Ovary (tissue), 9 donors: ENCODE data around the gene CCNC. TPM values are rescaled to one million over a fixed set of nuclear protein-coding genes. Genes with fewer than 3 reads are reported as not detected.

Experiments used
- DNase-seq, 5 donors: peaks; one replicate each; pipeline ENCODE4 v3.0.0-alpha.2; 2019 to 2020
- H3K27ac ChIP-seq, 2 donors: fragments of 200-600 bp; one replicate each; pipeline versions ENCODE4 v1.5.1 to v1.8.0; 2019 to 2022
- H3K27me3 ChIP-seq: fragments of 200-600 bp; one replicate; pipeline ENCODE4 v1.8.0; 2022
- H3K36me3 ChIP-seq: fragments of 200-600 bp; sonication (generic); one replicate; pipeline ENCODE4 v1.5.1; 2019
- H3K4me1 ChIP-seq: one replicate; pipeline ENCODE4 v1.8.1; 2013; ENCODE audit warnings: mild to moderate bottlenecking, moderate library complexity; ENCODE audit not compliant: insufficient read depth
- H3K4me3 ChIP-seq: fragments of 200-600 bp; sonication (generic); one replicate; pipeline ENCODE4 v1.5.1; 2017
- H3K9me3 ChIP-seq, 2 donors: fragments of 200-600 bp in 1 of 2; sonication (generic) in 1 of 2; one replicate each; pipeline versions ENCODE4 v1.5.1 to v1.8.1; 2013 to 2019; ENCODE audit warnings: mild to moderate bottlenecking in 1 of 2, moderate library complexity in 1 of 2
- CTCF ChIP-seq, 3 donors: fragments of 450-650 bp in 2 of 3; fragments of 200-600 bp in 1 of 3; IDR thresholded peaks; one replicate each; pipeline versions ENCODE4 v1.5.1 to v1.8.0; 2016 to 2022; ENCODE audit warnings: antibody characterized with exemption in 3 of 3, mild to moderate bottlenecking in 1 of 3
- EP300 ChIP-seq: sonication (generic); formaldehyde crosslinking; IDR thresholded peaks from one replicate; pipeline ENCODE4 v1.6.1; 2017; ENCODE audit warnings: antibody characterized with exemption
- POLR2A ChIP-seq: fragments of 450-650 bp; IDR thresholded peaks from one replicate; pipeline ENCODE4 v1.6.1; 2017; ENCODE audit warnings: antibody characterized with exemption, mild to moderate bottlenecking, moderate library complexity
- WGBS, 3 donors: extraction: QIAGEN DNeasy Blood & Tissue Kit in 1 of 3; methylation state at CpG; one replicate each; pipeline versions ENCODE4 v1.1.5 to v1.1.7; 2013 to 2017; 5-methylcytosine and 5-hydroxymethylcytosine counted together
- intact Hi-C, 4 donors: fragments of 100-400 bp; cut with DNase I; formaldehyde crosslinking; loops; one replicate each; pipeline versions ENCODE4 v1.11.0 to v1.15.1; 2022 to 2023
- polyA plus RNA-seq, 2 donors: library from polyadenylated mRNA; stranded (reverse); fragments of 200-250 nt in 1 of 2; fragments of 350-450 nt in 1 of 2; fragmentation: Illumina TruSeq in 1 of 2; extraction: RNeasy Lipid Tissue Mini Kit (QIAGEN cat#74804) in 1 of 2; gene quantifications; one replicate each; pipeline ENCODE4 v1.2.3, GENCODE V29; 2013 to 2014
- total RNA-seq, 7 donors: library from RNA; depleted of rRNA in 2 of 7; stranded (reverse); fragments of >200 nt in 2 of 7; fragmentation: NEBNext Ultra II Directional in 3 of 7; extraction: Animal tissue kit (Norgen Biotek cat#: 25700) in 3 of 7; gene quantifications; one replicate each; pipeline versions ENCODE4 v1.1.0 to v1.2.4, GENCODE V29; 2016 to 2023
- donor health status: DM: no; HTN: no; CAD: no; lungs with moderate emphysema.
- donor health status: DM: no; HTN: no; CAD: no.
- donor health status: Bipolar disorder and iron deficiency.
- donor health status: DM: yes; HTN: yes; CAD: no.
- donor health status: DM: no; HTN: no; CAD: no.
- donor health status: DM: yes; HTN: yes; CAD: no.

Gene CCNC
- total and polyA plus RNA-seq, 9 donors, result 19.4 to 42.4 (median 28.9) TPM

GRCh38 chr6:99590728-99591672 lies 22.5 kb upstream of the CCNC start:
- TF ChIP-seq CTCF (IDR thresholded peaks at IDR 0.05), result no peak
- no peak for TF ChIP-seq EP300
- Histone ChIP-seq H3K9me3 (peaks cover 0 to 8% of the 10 kb centered on the region in 2 donors), H3K36me3 (no peaks in the 10 kb centered on the region), H3K4me1 (peaks cover 3% of the 10 kb centered on the region), H3K4me3 (no peak overlapping the region), H3K27ac (no peak overlapping the region), H3K27me3 (no peaks in the 10 kb centered on the region)
- intact Hi-C loops, result no loop called here
- no peak for DNase-seq
- 6 to 9% (median 8%) methylated on average over 51 to 63 of the region's 63 CpGs for WGBS, 3 donors

GRCh38 chr6:99589907-99590493 lies 21.5 kb upstream of the CCNC start:
- H3K36me3 ChIP-seq, result no peaks in the 10 kb centered on the region
- TF ChIP-seq CTCF (IDR thresholded peaks at IDR 0.05) (no peak), POLR2A (no peak), EP300 (no peak)
- no peaks in the 10 kb centered on the region for H3K27me3 ChIP-seq
- no peak overlapping the region for H3K4me3 ChIP-seq
- H3K27ac ChIP-seq, result no peak overlapping the region
- peaks cover 0 to 4% of the 10 kb centered on the region in 2 donors for H3K9me3 ChIP-seq
- WGBS, 3 donors, result 43 to 48% (median 48%) methylated on average over 10 of the region's 10 CpGs
- intact Hi-C loops, result no loop called here
- H3K4me1 ChIP-seq, result peaks cover 3% of the 10 kb centered on the region
- no peak for DNase-seq

GRCh38 chr6:99589290-99589672 lies 20.8 kb upstream of the CCNC start:
- 4 to 7% (median 5%) methylated on average over 21 of the region's 21 CpGs for WGBS, 3 donors
- DNase-seq, result no peak
- TF ChIP-seq EP300, result no peak
- TF ChIP-seq CTCF (IDR thresholded peaks at IDR 0.05), result no peak
- intact Hi-C loops, result no loop called here
- Histone ChIP-seq H3K27ac (peak overlapping the region in 1 of 2 donors; percentile 4), H3K27me3 (no peaks in the 10 kb centered on the region), H3K4me1 (peaks cover 3% of the 10 kb centered on the region), H3K36me3 (no peaks in the 10 kb centered on the region), H3K4me3 (peak overlapping the region; percentile 39), H3K9me3 (no peaks in the 10 kb centered on the region)

- Histone ChIP-seq H3K4me3 (peak overlapping the region; percentile 39), H3K36me3 (no peaks in the 10 kb centered on the region), H3K27me3 (no peaks in the 10 kb centered on the region), H3K4me1 (peaks cover 3% of the 10 kb centered on the region), H3K27ac (peak overlapping the region in 1 of 2 donors; percentile 4), H3K9me3 (no peaks in the 10 kb centered on the region)
- WGBS, 3 donors, result 0 to 3% (median 1%) methylated on average over 51 to 52 of the region's 52 CpGs
- peak; percentile 58 to 78 (median 65) for DNase-seq
- intact Hi-C loops, result no loop called here
- peak in 2 of 3 donors; percentile 16 to 18 for TF ChIP-seq CTCF (IDR thresholded peaks at IDR 0.05)
- TF ChIP-seq POLR2A, result no peak
- TF ChIP-seq EP300, result no peak
Observed at GRCh38 chr6:99588618-99589289, 20.3 kb upstream of the CCNC start.
